ENCODE measurements around the gene VASP.

DNA sequence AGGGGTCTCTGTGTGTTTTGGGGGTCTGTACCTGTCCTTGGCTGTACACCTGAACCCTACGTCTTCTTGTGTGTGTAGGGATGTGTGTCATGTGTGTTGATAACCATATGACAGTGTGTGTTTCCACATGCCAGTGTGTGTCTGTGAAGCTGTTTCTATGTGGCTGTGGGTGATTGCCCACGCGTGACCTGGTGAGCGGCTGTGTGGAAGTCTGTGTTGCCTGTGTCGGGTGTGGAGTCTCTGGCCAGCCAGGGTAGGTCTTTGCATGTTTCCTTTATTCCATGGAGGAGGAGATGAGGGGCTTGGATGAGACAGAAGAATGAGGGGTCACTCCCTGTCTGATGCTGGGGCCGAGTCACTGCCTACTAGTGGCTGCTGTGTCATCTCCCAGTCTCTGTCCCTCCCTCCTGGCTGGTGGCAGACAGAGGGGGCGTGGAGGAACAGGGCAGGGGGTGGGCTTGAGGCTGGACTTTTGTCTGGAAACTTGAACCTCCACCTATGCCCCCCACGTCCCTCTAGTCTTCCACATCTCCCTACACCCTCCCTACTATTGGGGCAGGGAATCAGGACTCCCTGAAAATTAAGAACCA is 42.3 kb upstream of the VASP start:
- TF ChIP-seq POLR2A (IDR thresholded peaks at IDR 0.05) (no peak), POLR2AphosphoS5 (IDR thresholded peaks at IDR 0.05; ENCODE audit: insufficient read depth in 1 of 2, low read depth in 1 of 2) (no peak)

Data from vagina (tissue), 2 donors.